Measurements from ENCODE around the gene UAP1L1. TPM values are rescaled to one million over a fixed set of nuclear protein-coding genes. Genes with fewer than 3 reads are reported as not detected.
A peak's percentile ranks its signal among the peaks of the same experiment; 100 is the strongest.

UAP1L1 gene
- total and polyA plus RNA-seq, 9 of the 15 experiments (the other 6 are each of a cell fraction or from before 2014, with no cell fraction given), result 0.20 to 8.6 (median 3.7) TPM

GRCh38 chr9:137099231-137099630, 21.9 kb downstream of the UAP1L1 start:
- peaks cover 0 to 11% of the 10 kb centered on the region in 2 experiments; a peak in 1 of 5 replicates for H3K4me1 ChIP-seq (replicated peaks in 1 of 2; ENCODE audit: control insufficient read depth in 2 of 2, insufficient read depth in 2 of 2, low read length in 2 of 2)
- peaks cover 81% of the 10 kb centered on the region for H3K36me3 ChIP-seq (ENCODE audit: control insufficient read depth, insufficient read depth, low read length)
- no peak for ATAC-seq
- no peak overlapping the region for H2AFZ ChIP-seq (ENCODE audit: low read depth, low read length)
- H3K9ac ChIP-seq (ENCODE audit: insufficient read depth in 1 of 2, low read depth in 2 of 2, low read length in 2 of 2), result peak overlapping the region in 1 of 2 experiments; percentile 58; a peak in 1 of 4 replicates
- H3K27me3 ChIP-seq (ENCODE audit: control insufficient read depth in 2 of 2, insufficient read depth in 2 of 2, low read length in 2 of 2), result no peaks in the 10 kb centered on the region
- no peaks in the 10 kb centered on the region for H3K9me1 ChIP-seq (ENCODE audit: control insufficient read depth, insufficient read depth, low read length)
- no peaks in the 10 kb centered on the region for H3K79me2 ChIP-seq (ENCODE audit: control insufficient read depth, insufficient read depth, low read length)
- ChIA-PET POLR2A (no interaction called here), CTCF (ENCODE audit: low intra/inter-chr PET ratio) (no interaction called here)
- in situ Hi-C loops (cut with MboI), result no loop called here
- WGBS (ENCODE audit: insufficient coverage, low coverage, missing lambda C conversion rate), result 95% methylated on average over 8 of the region's 14 CpGs
- intact Hi-C loops (cut with micrococcal nuclease), result no loop called here
- no peak overlapping the region for H3K4me2 ChIP-seq (ENCODE audit: insufficient read depth, low read length)
- no TSS peak for BruUV-seq (replicated peaks)
- H3K4me3 ChIP-seq, result no peak overlapping the region
- H3K27ac ChIP-seq (ENCODE audit: extremely low read depth, low read depth, low read length), result no peak overlapping the region
- peaks cover 22% of the 10 kb centered on the region for H3K9me3 ChIP-seq (replicated peaks; ENCODE audit: control insufficient read depth, insufficient read depth, low read depth, low read length)
- no peak for DNase-seq (ENCODE audit: extremely low read depth in 1 of 4, low spot score in 3 of 4)
- no peaks in the 10 kb centered on the region for H4K20me1 ChIP-seq (replicated peaks; ENCODE audit: control insufficient read depth, insufficient read depth, low read length)
- FAIRE-seq, result no peak
- TF ChIP-seq PURB (CRISPR knock-in tag; IDR thresholded peaks at IDR 0.05; ENCODE audit: low read depth) (no peak), MYBL2 (IDR thresholded peaks at IDR 0.05; ENCODE audit: low read depth) (no peak), MYBL2 (CRISPR knock-in tag; IDR thresholded peaks at IDR 0.05; ENCODE audit: borderline replicate concordance) (no peak), RUNX1 (IDR thresholded peaks at IDR 0.05; ENCODE audit: low read depth) (no peak), RBFOX2 (IDR thresholded peaks at IDR 0.05; ENCODE audit: low read depth, low read length) (0 out of 2 replicates have a peak, but pooled peaks have one; percentile 34), POLR2G (IDR thresholded peaks at IDR 0.05; ENCODE audit: low read depth, low read length) (peak; percentile 40)

Data from K562 (cell line).